WTC11 (cell line): ENCODE data around the gene EPS8L1. TPM values are rescaled to one million over a fixed set of nuclear protein-coding genes. Genes with fewer than 3 reads are reported as not detected.
"Not testable (repeated sequence)": the region's sequence is repeated elsewhere in the genome, so short reads cannot be mapped to it uniquely, and the experiment has no call there.

Experiments used
- ATAC-seq: fragments of 200-7000 bp; cut with Tn5 transposase; 2 replicates; pipeline ENCODE4 v1.10.0; 2021; ENCODE audit warnings: mild to moderate bottlenecking, moderate library complexity
- CTCF ChIA-PET: fragments of 300-600 bp; sonication (Branson Sonifier 250); formaldehyde crosslinking; loops from one replicate; lab custom pipeline; 2021; ENCODE audit warnings: antibody characterized with exemption; lab: Charles Lee
- POLR2A ChIA-PET: fragments of 350-600 bp; sonication (Branson Sonifier 250); formaldehyde crosslinking; loops from one replicate; lab custom pipeline; 2021; ENCODE audit warnings: antibody characterized with exemption; lab: Charles Lee
- DNase-seq: peaks from one replicate; pipeline ENCODE4 v3.0.0; 2021; ENCODE audit warnings: low spot score
- H3K27ac Mint-ChIP-seq: 2 replicates; pipeline ENCODE4 v1.8.0; 2021; ENCODE audit warnings: mixed read lengths
- H3K27me3 Mint-ChIP-seq: 2 replicates; pipeline ENCODE4 v1.8.0; 2021; ENCODE audit warnings: low read depth, mild to moderate bottlenecking, moderate library complexity, mixed read lengths
- H3K36me3 Mint-ChIP-seq: 2 replicates; pipeline ENCODE4 v1.8.0; 2021; ENCODE audit warnings: mixed read lengths
- H3K4me1 Mint-ChIP-seq: 2 replicates; pipeline ENCODE4 v1.8.0; 2022; ENCODE audit warnings: mixed read lengths
- H3K4me3 Mint-ChIP-seq: 2 replicates; pipeline ENCODE4 v1.8.0; 2021; ENCODE audit warnings: mild to moderate bottlenecking, moderate library complexity, mixed read lengths
- H3K9me3 Mint-ChIP-seq: 2 replicates; pipeline ENCODE4 v1.8.0; 2021; ENCODE audit warnings: mixed read lengths
- ATF2 ChIP-seq: sonication (generic); formaldehyde crosslinking; IDR thresholded peaks from 2 replicates; pipeline ENCODE4 v1.8.1; 2022; ENCODE audit warnings: low read depth, missing genetic modification reagents, borderline replicate concordance
- CDX4 ChIP-seq: fragments of 250-450 bp; sonication (Bioruptor Pico); IDR thresholded peaks from 2 replicates; pipeline ENCODE4 v1.9.0; 2021; ENCODE audit warnings: moderate library complexity, mild to moderate bottlenecking, inconsistent platforms, borderline replicate concordance
- CREB1 ChIP-seq: sonication (generic); formaldehyde crosslinking; IDR thresholded peaks from 2 replicates; pipeline ENCODE4 v1.8.0; 2023; ENCODE audit warnings: mild to moderate bottlenecking, missing genetic modification reagents
- CREM ChIP-seq: sonication (generic); formaldehyde crosslinking; IDR thresholded peaks from 2 replicates; pipeline ENCODE4 v1.8.1; 2022; ENCODE audit warnings: mild to moderate bottlenecking, missing genetic modification reagents, moderate library complexity
- EMX1 ChIP-seq: fragments of 250-450 bp; sonication (Bioruptor Pico); IDR thresholded peaks from 2 replicates; pipeline ENCODE4 v1.8.0; 2021; ENCODE audit warnings: mild to moderate bottlenecking
- ETV6 ChIP-seq: sonication (generic); formaldehyde crosslinking; IDR thresholded peaks from 2 replicates; pipeline ENCODE4 v1.8.1; 2022; ENCODE audit warnings: mild to moderate bottlenecking, missing genetic modification reagents
- FOXP1 ChIP-seq: sonication (generic); formaldehyde crosslinking; IDR thresholded peaks from 2 replicates; pipeline ENCODE4 v1.8.0; 2022; ENCODE audit warnings: missing genetic modification reagents, mild to moderate bottlenecking, moderate library complexity, borderline replicate concordance
- GRHL2 ChIP-seq: fragments of 250-450 bp; sonication (Bioruptor Pico); IDR thresholded peaks from 2 replicates; pipeline ENCODE4 v1.8.0; 2022; ENCODE audit warnings: mild to moderate bottlenecking, moderate library complexity; ENCODE audit not compliant: insufficient replicate concordance, severe bottlenecking
- KAT7 ChIP-seq: sonication (generic); formaldehyde crosslinking; IDR thresholded peaks from 2 replicates; pipeline ENCODE4 v1.8.1; 2023; ENCODE audit warnings: missing genetic modification reagents, mild to moderate bottlenecking, borderline replicate concordance
- NFYB ChIP-seq: sonication (generic); formaldehyde crosslinking; conservative IDR thresholded peaks from 2 replicates; pipeline ENCODE4 v1.8.0; 2022; ENCODE audit warnings: low read depth, missing genetic modification reagents
- NR3C1 ChIP-seq: sonication (generic); formaldehyde crosslinking; conservative IDR thresholded peaks from 2 replicates; pipeline ENCODE4 v1.8.1; 2023; ENCODE audit warnings: low read depth, mild to moderate bottlenecking, missing genetic modification reagents
- PREB ChIP-seq: sonication (generic); formaldehyde crosslinking; IDR thresholded peaks from 2 replicates; pipeline ENCODE4 v1.8.1; 2022; ENCODE audit warnings: mild to moderate bottlenecking, missing genetic modification reagents, moderate library complexity, borderline replicate concordance
- PRRX2 ChIP-seq: fragments of 250-450 bp; sonication (Bioruptor Pico); IDR thresholded peaks from 2 replicates; pipeline ENCODE4 v1.8.0; 2021; ENCODE audit warnings: mild to moderate bottlenecking
- STAT6 ChIP-seq: sonication (generic); formaldehyde crosslinking; conservative IDR thresholded peaks from 2 replicates; pipeline ENCODE4 v1.8.1; 2023; ENCODE audit warnings: mild to moderate bottlenecking, low read depth, missing genetic modification reagents, moderate library complexity
- TEAD4 ChIP-seq: sonication (generic); formaldehyde crosslinking; IDR thresholded peaks from 2 replicates; pipeline ENCODE4 v1.8.0; 2022; ENCODE audit warnings: mild to moderate bottlenecking, missing genetic modification reagents
- ZBTB43 ChIP-seq: sonication (generic); formaldehyde crosslinking; IDR thresholded peaks from 2 replicates; pipeline ENCODE4 v1.8.1; 2023; ENCODE audit warnings: mild to moderate bottlenecking, missing genetic modification reagents
- ZMAT4 ChIP-seq: fragments of 250-450 bp; sonication (Bioruptor Pico); IDR thresholded peaks from 2 replicates; pipeline ENCODE4 v1.9.0; 2021; ENCODE audit warnings: mild to moderate bottlenecking
- total RNA-seq: library from RNA; stranded (reverse); gene quantifications from 3 replicates; pipeline ENCODE4 v1.2.3, GENCODE V29; 2021

The EPS8L1 gene
- total RNA-seq, 1 experiment from 2014 or later = 38.9 TPM

- TF ChIP-seq NR3C1 (CRISPR knock-in tag) = no peak
- TF ChIP-seq ETV6 (CRISPR knock-in tag) = no peak
Measured at GRCh38 chr19:55063492-55063843, 12.2 kb upstream of the EPS8L1 start (continued).

GRCh38 chr19:55065516-55065915 is 10.2 kb upstream of the EPS8L1 start:
- CTCF ChIA-PET, H3K27ac Mint-ChIP-seq, DNase-seq, ATAC-seq, H3K9me3 Mint-ChIP-seq, H3K36me3 Mint-ChIP-seq, H3K4me3 Mint-ChIP-seq, POLR2A ChIA-PET: not testable (repeated sequence)
- Mint-ChIP-seq H3K27me3 (peaks cover 69% of the 10 kb centered on the region), H3K4me1 (peaks cover 32% of the 10 kb centered on the region)

- H3K4me1 Mint-ChIP-seq = peaks cover 35% of the 10 kb centered on the region
- H3K4me3 Mint-ChIP-seq = no peak overlapping the region
- ATAC-seq (no peak), DNase-seq (no peak)
- no peak overlapping the region for H3K27ac Mint-ChIP-seq
- peaks cover 76% of the 10 kb centered on the region for H3K27me3 Mint-ChIP-seq
- ChIA-PET POLR2A (no interaction called here), CTCF (interaction anchor here (4.8 kb wide), 1 partner anchor 22 kb away, joined by 25 read pairs; no protein-coding TSS in a partner anchor)
- no peaks in the 10 kb centered on the region for H3K36me3 Mint-ChIP-seq
- no peaks in the 10 kb centered on the region for H3K9me3 Mint-ChIP-seq
- TF ChIP-seq ZMAT4 (CRISPR knock-in tag) (no peak), PREB (CRISPR knock-in tag) (no peak), FOXP1 (CRISPR knock-in tag) (no peak), ZBTB43 (no peak), STAT6 (no peak), KAT7 (CRISPR knock-in tag) (no peak), EMX1 (CRISPR knock-in tag) (no peak), ATF2 (CRISPR knock-in tag) (no peak), GRHL2 (CRISPR knock-in tag) (no peak), CDX4 (no peak), PRRX2 (CRISPR knock-in tag) (no peak), CREB1 (no peak), CREM (CRISPR knock-in tag) (no peak), TEAD4 (CRISPR knock-in tag) (no peak), NFYB (CRISPR knock-in tag) (no peak)
Measured at GRCh38 chr19:55066107-55066709, 9.5 kb upstream of the EPS8L1 start.
